SU-DHL-6 (cell line): ENCODE measurements around the gene RAN.

ENCODE experiments used
- H2AFZ ChIP-seq: fragments of 200-600 bp; sonication (generic); 2 replicates; pipeline ENCODE4 v1.6.1; 2014; ENCODE audit warnings: low read depth, mild to moderate bottlenecking, moderate library complexity, mixed read lengths, antibody characterized with exemption, low read length; ENCODE audit not compliant: severe bottlenecking
- H3F3A ChIP-seq: fragments of 200-600 bp; shearing (Covaris generic); 2 replicates; pipeline ENCODE4 v1.6.0; 2016; ENCODE audit warnings: antibody characterized with exemption, mild to moderate bottlenecking; ENCODE audit not compliant: insufficient read depth
- H3K27ac ChIP-seq: fragments of 200-600 bp; sonication (generic); 2 replicates; pipeline ENCODE4 v1.5.1; 2016; ENCODE audit warnings: low read depth, mild to moderate bottlenecking, low read length, moderate library complexity, mixed read lengths
- H3K27me3 ChIP-seq: fragments of 200-600 bp; sonication (generic), shearing (Covaris generic); 2 replicates; pipeline ENCODE4 v1.6.0; 2014; ENCODE audit warnings: mild to moderate bottlenecking, low read length
- H3K36me3 ChIP-seq: fragments of 200-600 bp; sonication (generic); 2 replicates; pipeline ENCODE4 v1.6.1; 2014; ENCODE audit warnings: mild to moderate bottlenecking, low read length, mixed read lengths
- H3K4me2 ChIP-seq: fragments of 300-600, 200-600 bp; shearing (Covaris generic), sonication (generic); 2 replicates; pipeline ENCODE4 v1.6.0; 2014; ENCODE audit warnings: low read length, low read depth, mild to moderate bottlenecking; ENCODE audit not compliant: poor library complexity, severe bottlenecking
- H3K4me3 ChIP-seq: fragments of 200-600 bp; sonication (generic); 2 replicates; pipeline ENCODE4 v1.5.1; 2014; ENCODE audit warnings: antibody characterized with exemption, low read length, mild to moderate bottlenecking, mixed read lengths; ENCODE audit not compliant: insufficient read depth, poor library complexity, severe bottlenecking
- H3K79me2 ChIP-seq: fragments of 200-600 bp; sonication (generic); 2 replicates; pipeline ENCODE4 v1.6.1; 2014; ENCODE audit warnings: mild to moderate bottlenecking, low read length, moderate library complexity; ENCODE audit not compliant: insufficient read depth
- H3K9ac ChIP-seq: fragments of 200-600 bp; sonication (generic); 2 replicates; pipeline ENCODE4 v1.7.0; 2014; ENCODE audit warnings: mild to moderate bottlenecking, low read length
- H3K9me2 ChIP-seq: fragments of 200-600 bp; sonication (generic); replicated peaks from 2 replicates; pipeline ENCODE4 v1.6.1; 2014; ENCODE audit warnings: low read length; ENCODE audit not compliant: insufficient read depth
- H3K9me3 ChIP-seq: fragments of 200-600 bp; sonication (generic); 2 replicates; pipeline ENCODE4 v1.6.1; 2014; ENCODE audit warnings: low read length, mixed read lengths; ENCODE audit not compliant: insufficient read depth
- H4K20me1 ChIP-seq: fragments of 200-600 bp; sonication (generic); 2 replicates; pipeline ENCODE4 v1.6.1; 2014; ENCODE audit warnings: low read depth, mild to moderate bottlenecking, antibody characterized with exemption, low read length, moderate library complexity, mixed read lengths
- EZH2phosphoT487 ChIP-seq: fragments of 200-600 bp; sonication (generic), shearing (Covaris generic); conservative IDR thresholded peaks from 2 replicates; pipeline ENCODE4 v1.6.1; 2018; ENCODE audit warnings: mild to moderate bottlenecking, antibody characterized with exemption, low read length, moderate library complexity, mixed read lengths
- TF ChIP-seq, protein P1 (sequence below): fragments of 200-600 bp; sonication (generic); IDR thresholded peaks from one replicate; pipeline ENCODE4 v1.5.1; 2017; ENCODE audit warnings: antibody characterized with exemption, mild to moderate bottlenecking, low read length, moderate library complexity; ENCODE audit not compliant: insufficient read depth, poor library complexity, severe bottlenecking

The RAN gene

DNA sequence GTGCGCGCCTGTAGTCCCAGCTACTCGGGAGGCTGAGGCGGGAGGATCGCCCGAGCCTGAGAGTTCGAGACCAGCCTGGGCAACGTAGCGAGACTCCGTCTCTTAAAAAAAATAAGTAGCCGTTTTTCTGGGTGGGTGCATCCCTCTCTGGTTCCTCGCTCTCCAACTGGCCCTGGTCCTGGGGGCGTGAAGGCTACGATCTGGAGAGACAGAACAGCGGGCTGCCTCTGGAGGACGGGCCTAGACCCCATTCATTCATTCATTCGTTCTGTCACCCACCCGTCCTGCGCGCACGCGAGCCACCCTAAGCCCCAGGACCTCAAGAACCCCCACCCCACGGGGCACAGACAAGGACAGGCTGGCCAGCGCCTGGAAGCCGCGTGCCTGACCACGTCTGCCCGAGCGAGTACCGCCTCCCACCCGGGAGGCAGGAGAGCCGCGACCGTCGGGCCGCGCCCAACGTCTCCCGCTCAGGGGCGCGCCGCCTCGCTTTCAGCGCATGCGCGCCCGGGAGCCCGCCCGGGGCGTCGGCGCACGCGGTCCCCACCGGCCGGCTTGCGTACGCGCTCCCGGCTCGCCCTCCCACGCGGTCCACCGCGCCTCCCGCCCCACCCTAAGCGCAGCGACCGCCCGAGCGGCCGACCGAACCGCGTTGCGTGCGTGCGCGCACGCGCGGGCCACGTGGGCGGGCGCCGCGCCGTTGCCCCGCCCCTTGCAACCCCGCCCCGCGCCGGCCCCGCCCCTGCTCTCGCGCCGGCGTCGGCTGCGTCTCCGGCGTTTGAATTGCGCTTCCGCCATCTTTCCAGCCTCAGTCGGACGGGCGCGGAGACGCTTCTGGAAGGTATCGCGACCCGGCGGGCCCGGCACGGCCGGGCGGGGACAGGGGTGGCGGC is at the start of gene RAN:
TSS of gene RAN (plus strand) at position 781 of the 893 bp plus-strand sequence. CDS start 528 bp downstream, outside the sequence.
- TF ChIP-seq, protein P1, sequence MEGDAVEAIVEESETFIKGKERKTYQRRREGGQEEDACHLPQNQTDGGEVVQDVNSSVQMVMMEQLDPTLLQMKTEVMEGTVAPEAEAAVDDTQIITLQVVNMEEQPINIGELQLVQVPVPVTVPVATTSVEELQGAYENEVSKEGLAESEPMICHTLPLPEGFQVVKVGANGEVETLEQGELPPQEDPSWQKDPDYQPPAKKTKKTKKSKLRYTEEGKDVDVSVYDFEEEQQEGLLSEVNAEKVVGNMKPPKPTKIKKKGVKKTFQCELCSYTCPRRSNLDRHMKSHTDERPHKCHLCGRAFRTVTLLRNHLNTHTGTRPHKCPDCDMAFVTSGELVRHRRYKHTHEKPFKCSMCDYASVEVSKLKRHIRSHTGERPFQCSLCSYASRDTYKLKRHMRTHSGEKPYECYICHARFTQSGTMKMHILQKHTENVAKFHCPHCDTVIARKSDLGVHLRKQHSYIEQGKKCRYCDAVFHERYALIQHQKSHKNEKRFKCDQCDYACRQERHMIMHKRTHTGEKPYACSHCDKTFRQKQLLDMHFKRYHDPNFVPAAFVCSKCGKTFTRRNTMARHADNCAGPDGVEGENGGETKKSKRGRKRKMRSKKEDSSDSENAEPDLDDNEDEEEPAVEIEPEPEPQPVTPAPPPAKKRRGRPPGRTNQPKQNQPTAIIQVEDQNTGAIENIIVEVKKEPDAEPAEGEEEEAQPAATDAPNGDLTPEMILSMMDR, result no peak
- H3K4me2 ChIP-seq, result peak within 1 kb of the TSS; percentile 82
- peaks cover 35% of the 10 kb centered on the region for H3K36me3 ChIP-seq
- peaks cover 30% of the 10 kb centered on the region for H3K79me2 ChIP-seq
- peaks cover 55% of the 10 kb centered on the region for H3F3A ChIP-seq
- peak within 1 kb of the TSS; percentile 92 for H3K4me3 ChIP-seq
- no peaks in the 10 kb centered on the region for H3K27me3 ChIP-seq
- peak within 1 kb of the TSS; percentile 99 for H3K9ac ChIP-seq
- H3K9me3 ChIP-seq, result no peaks in the 10 kb centered on the region
- no peaks in the 10 kb centered on the region for H3K9me2 ChIP-seq
- peak within 1 kb of the TSS; percentile 90 for H3K27ac ChIP-seq
- H2AFZ ChIP-seq, result peak within 1 kb of the TSS; percentile 96
- H4K20me1 ChIP-seq, result peaks cover 27% of the 10 kb centered on the region

DNA sequence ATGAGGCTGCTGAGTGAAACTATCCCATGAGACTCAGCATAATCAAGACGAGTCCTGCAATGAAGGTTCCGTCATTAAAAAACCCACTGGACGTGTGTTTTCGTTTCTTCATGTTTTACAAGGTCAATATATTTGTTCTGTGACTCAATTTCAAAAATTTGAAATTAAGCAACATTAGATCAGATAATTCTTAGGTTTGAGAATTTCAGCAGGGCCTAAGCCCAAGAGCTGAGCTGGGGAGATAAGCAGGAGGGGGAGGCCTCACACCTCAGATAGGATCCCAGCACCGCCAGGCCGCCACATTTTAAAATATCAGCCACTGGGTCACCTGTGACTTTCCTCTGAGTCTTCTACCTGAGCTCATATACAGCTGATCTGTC is 46.1 kb upstream of the RAN start:
- 0 out of 2 replicates have a peak, but pooled peaks cover 6% of the 10 kb centered on the region for H3K79me2 ChIP-seq
- H4K20me1 ChIP-seq, result no peaks in the 10 kb centered on the region
- H3K27me3 ChIP-seq, result no peaks in the 10 kb centered on the region
- H3K4me3 ChIP-seq, result no peak overlapping the region
- H2AFZ ChIP-seq, result no peak overlapping the region
- no peak overlapping the region for H3K4me2 ChIP-seq
- no peaks in the 10 kb centered on the region for H3F3A ChIP-seq
- no peak overlapping the region for H3K9ac ChIP-seq
- H3K9me3 ChIP-seq, result no peaks in the 10 kb centered on the region
- H3K27ac ChIP-seq, result no peak overlapping the region
- TF ChIP-seq EZH2phosphoT487, result no peak
- TF ChIP-seq, protein P1, result no peak
- H3K36me3 ChIP-seq, result no peaks in the 10 kb centered on the region
- no peaks in the 10 kb centered on the region for H3K9me2 ChIP-seq

DNA sequence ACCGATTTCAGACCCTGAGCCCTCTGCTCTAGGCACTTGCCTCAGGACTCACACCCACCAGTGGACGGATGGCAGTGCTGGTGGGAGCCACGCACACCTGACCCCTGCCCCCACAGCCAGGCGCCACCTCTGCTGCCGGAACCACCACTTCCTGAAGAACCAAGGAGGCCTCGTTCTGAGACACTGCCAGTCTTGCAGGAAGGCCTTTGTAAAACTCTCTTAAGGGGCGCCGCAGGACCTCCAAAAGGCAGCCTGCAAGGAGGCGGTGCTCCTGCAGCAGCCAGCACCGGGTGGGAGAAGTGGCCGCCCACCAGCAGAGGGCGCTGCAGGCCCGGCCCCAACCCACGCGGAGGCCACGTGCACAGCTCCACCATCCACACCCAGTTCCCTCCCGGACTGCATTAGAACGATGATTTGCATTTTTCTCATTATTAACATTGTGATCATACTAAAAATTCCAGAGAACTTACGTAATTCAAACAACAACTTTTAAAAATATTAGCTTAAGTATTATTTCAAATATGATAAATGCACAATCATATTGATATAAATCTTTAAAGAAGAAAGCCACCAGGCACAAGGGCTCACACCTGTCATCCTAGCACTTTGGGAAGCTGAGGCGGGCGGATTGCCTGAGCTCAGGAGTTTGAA is 45.6 kb upstream of the RAN start:
- Histone ChIP-seq H3K27ac (no peak overlapping the region), H3K36me3 (no peaks in the 10 kb centered on the region), H3K79me2 (0 out of 2 replicates have a peak, but pooled peaks cover 10% of the 10 kb centered on the region), H3K4me2 (no peak overlapping the region), H3K9me2 (no peaks in the 10 kb centered on the region), H3K4me3 (no peak overlapping the region), H3K9ac (no peak overlapping the region), H3K9me3 (no peaks in the 10 kb centered on the region), H2AFZ (no peak overlapping the region), H4K20me1 (no peaks in the 10 kb centered on the region), H3K27me3 (no peaks in the 10 kb centered on the region), H3F3A (no peaks in the 10 kb centered on the region)
- no peak for TF ChIP-seq EZH2phosphoT487
- TF ChIP-seq, protein P1, result peak; percentile 80
